H1 (cell line): Measurements from ENCODE around the gene ATP5F1E. TPM values are rescaled to one million over a fixed set of nuclear protein-coding genes. Genes with fewer than 3 reads are reported as not detected.

ENCODE experiments used
- CTCF ChIA-PET: fragments of 300-600 bp; sonication (Branson Sonifier 250); formaldehyde crosslinking; loops from one replicate; lab custom pipeline; 2021; ENCODE audit not compliant: partially characterized antibody; lab: Charles Lee
- POLR2A ChIA-PET: fragments of 300-600 bp; sonication (Branson Sonifier 250); formaldehyde crosslinking; loops from one replicate; lab custom pipeline; 2021; ENCODE audit warnings: inconsistent platforms; ENCODE audit not compliant: partially characterized antibody; lab: Charles Lee
- DNase-seq, 2 experiments: peaks; one replicate each; pipeline versions ENCODE4 v3.0.0 to v3.0.0-alpha.2; 2010 to 2022; ENCODE audit warnings: low spot score in 2 of 2, low read depth in 1 of 2, mixed read lengths in 1 of 2
- FAIRE-seq: peaks from 2 replicates; lab custom pipeline; 2011; peaks lifted over from hg19 to GRCh38; lab: Jason Lieb, UNC
- H2AFZ ChIP-seq: 2 replicates; pipeline ENCODE4 v1.8.1; 2012; ENCODE audit warnings: low read length, inconsistent platforms
- H2AK5ac ChIP-seq: 2 replicates; pipeline ENCODE4 v1.6.1; 2013; ENCODE audit warnings: low read depth, low read length
- H2BK120ac ChIP-seq: replicated peaks from 2 replicates; pipeline ENCODE3; 2013; ENCODE audit warnings: low read depth, low read length, inconsistent platforms
- H2BK12ac ChIP-seq: 2 replicates; pipeline ENCODE4 v1.6.1; 2013; ENCODE audit warnings: low read depth, low read length
- H2BK15ac ChIP-seq: 2 replicates; pipeline ENCODE4 v1.6.1; 2013; ENCODE audit warnings: low read length
- H2BK20ac ChIP-seq: 2 replicates; pipeline ENCODE4 v1.6.1; 2013; ENCODE audit warnings: low read length
- H2BK5ac ChIP-seq: 2 replicates; pipeline ENCODE4 v1.6.1; 2013; ENCODE audit warnings: low read depth, low read length
- H3K14ac ChIP-seq: 2 replicates; pipeline ENCODE4 v1.6.1; 2013; ENCODE audit warnings: inconsistent platforms; ENCODE audit not compliant: insufficient read length
- H3K18ac ChIP-seq: 2 replicates; pipeline ENCODE4 v1.6.1; 2013; ENCODE audit warnings: low read length; ENCODE audit errors: extremely low read depth
- H3K23ac ChIP-seq: 2 replicates; pipeline ENCODE4 v1.6.1; 2013; ENCODE audit warnings: inconsistent platforms; ENCODE audit not compliant: insufficient read length
- H3K23me2 ChIP-seq: 2 replicates; pipeline ENCODE4 v1.6.1; 2013; ENCODE audit warnings: low read depth, low read length
- H3K27ac ChIP-seq: 2 replicates; pipeline ENCODE4 v1.6.1; 2011; ENCODE audit warnings: low read depth, low read length, inconsistent platforms
- H3K27me3 ChIP-seq, 4 experiments: replicated peaks in 1 of 4; 1 replicate in 1 of 4; 2 replicates in 3 of 4; pipeline versions ENCODE4 v1.6.1 to v1.8.1; 2011 to 2013; ENCODE audit warnings: low read length in 3 of 4, mild to moderate bottlenecking in 3 of 4, inconsistent platforms in 2 of 4, mixed read lengths in 2 of 4, moderate library complexity in 1 of 4; ENCODE audit not compliant: control insufficient read depth in 3 of 4, insufficient read depth in 3 of 4; ENCODE audit errors: extremely low read depth in 1 of 4
- H3K36me3 ChIP-seq, 4 experiments: 2 replicates each; pipeline versions ENCODE4 v1.6.1 to v1.8.1; 2011 to 2013; ENCODE audit warnings: mild to moderate bottlenecking in 4 of 4, low read length in 3 of 4, moderate library complexity in 2 of 4, control low read depth in 1 of 4, inconsistent platforms in 1 of 4; ENCODE audit not compliant: insufficient read depth in 4 of 4, control insufficient read depth in 2 of 4
- H3K4ac ChIP-seq: replicated peaks from 2 replicates; pipeline ENCODE3; 2013; ENCODE audit warnings: low read length, low read depth, mixed read lengths, inconsistent platforms; ENCODE audit not compliant: insufficient read length
- H3K4me1 ChIP-seq, 4 experiments: replicated peaks in 1 of 4; 1 replicate in 1 of 4; 2 replicates in 3 of 4; pipeline versions ENCODE4 v1.6.1 to v1.8.1; 2011 to 2013; ENCODE audit warnings: low read length in 3 of 4, inconsistent platforms in 2 of 4, mixed read lengths in 1 of 4; ENCODE audit not compliant: insufficient read depth in 4 of 4, control insufficient read depth in 3 of 4
- H3K4me2 ChIP-seq, 2 experiments: 2 replicates each; pipeline versions ENCODE4 v1.6.1 to v1.8.1; 2011 to 2013; ENCODE audit warnings: low read depth in 2 of 2, low read length in 2 of 2, control low read depth in 1 of 2, inconsistent platforms in 1 of 2, mild to moderate bottlenecking in 1 of 2; ENCODE audit not compliant: insufficient read depth in 1 of 2
- H3K4me3 ChIP-seq, 4 experiments: fragments of 200-600, 300-600 bp in 1 of 4; sonication (generic), shearing (Covaris generic), sonication (Bioruptor Twin) in 1 of 4; 2 replicates each; pipeline versions ENCODE4 v1.5.1 to v1.8.1; 2011 to 2016; ENCODE audit warnings: low read length in 4 of 4, low read depth in 3 of 4, control low read depth in 2 of 4, inconsistent platforms in 2 of 4, mild to moderate bottlenecking in 2 of 4, mixed read lengths in 1 of 4, moderate library complexity in 1 of 4; ENCODE audit not compliant: insufficient read depth in 2 of 4; ENCODE audit errors: extremely low read depth in 1 of 4
- H3K56ac ChIP-seq: replicated peaks from 2 replicates; pipeline ENCODE3; 2013; ENCODE audit warnings: low read depth, mild to moderate bottlenecking, mixed read lengths, low read length, inconsistent platforms; ENCODE audit not compliant: insufficient read length
- H3K79me1 ChIP-seq: 2 replicates; pipeline ENCODE4 v1.6.1; 2013; ENCODE audit warnings: low read depth, low read length, control low read depth
- H3K79me2 ChIP-seq, 2 experiments: 2 replicates each; pipeline versions ENCODE4 v1.6.1 to v1.8.1; 2012 to 2013; ENCODE audit warnings: low read length in 2 of 2, mild to moderate bottlenecking in 2 of 2, inconsistent platforms in 1 of 2; ENCODE audit not compliant: insufficient read depth in 2 of 2, control insufficient read depth in 1 of 2
- H3K9ac ChIP-seq, 4 experiments: replicated peaks in 1 of 4; 1 replicate in 1 of 4; 2 replicates in 3 of 4; pipeline versions ENCODE4 v1.6.1 to v1.8.1; 2011 to 2013; ENCODE audit warnings: low read depth in 3 of 4, low read length in 3 of 4, control low read depth in 2 of 4, mild to moderate bottlenecking in 2 of 4, moderate library complexity in 2 of 4, inconsistent platforms in 1 of 4; ENCODE audit errors: extremely low read depth in 1 of 4
- H3K9me3 ChIP-seq, 2 experiments: 2 replicates each; pipeline versions ENCODE4 v1.6.1 to v1.8.1; 2012 to 2013; ENCODE audit warnings: mild to moderate bottlenecking in 2 of 2, moderate library complexity in 2 of 2, control low read depth in 1 of 2, inconsistent platforms in 1 of 2, low read depth in 1 of 2, low read length in 1 of 2, mixed read lengths in 1 of 2; ENCODE audit not compliant: insufficient read depth in 2 of 2
- H4K20me1 ChIP-seq, 2 experiments: replicated peaks in 1 of 2; 2 replicates each; pipeline versions ENCODE3 to v1.8.1; 2011 to 2013; ENCODE audit warnings: inconsistent platforms in 2 of 2, low read length in 2 of 2, mild to moderate bottlenecking in 1 of 2; ENCODE audit not compliant: insufficient read depth in 2 of 2, control insufficient read depth in 1 of 2
- H4K5ac ChIP-seq: 2 replicates; pipeline ENCODE4 v1.6.1; 2013; ENCODE audit warnings: low read length, low read depth, mixed read lengths, inconsistent platforms; ENCODE audit not compliant: insufficient read length
- H4K8ac ChIP-seq: 2 replicates; pipeline ENCODE4 v1.8.0; 2013; ENCODE audit warnings: mild to moderate bottlenecking, moderate library complexity, low read length, inconsistent platforms; ENCODE audit not compliant: insufficient read depth; ENCODE audit errors: extremely low read depth
- H4K91ac ChIP-seq: replicated peaks from 2 replicates; pipeline ENCODE3; 2013; ENCODE audit warnings: low read length, mixed read lengths, inconsistent platforms; ENCODE audit not compliant: insufficient read length
- YY1 ChIP-seq: IDR thresholded peaks from 2 replicates; pipeline ENCODE4 v1.6.1; 2011; ENCODE audit warnings: low read depth, mild to moderate bottlenecking, low read length
- WGBS, 2 experiments: shearing (Covaris generic) in 1 of 2; methylation state at CpG; one replicate each; pipeline versions ENCODE4 v1.1.6 to v1.1.7; 2013 to 2015; ENCODE audit warnings: low lambda C conversion rate in 2 of 2, mixed read lengths in 2 of 2, inconsistent platforms in 1 of 2, low coverage in 1 of 2, missing lambda C conversion rate in 1 of 2; ENCODE audit not compliant: insufficient replicate concordance in 2 of 2, insufficient coverage in 1 of 2, insufficient read length in 1 of 2; ENCODE audit errors: extremely low coverage in 1 of 2, missing lambda C conversion rate in 1 of 2; 5-methylcytosine and 5-hydroxymethylcytosine counted together
- polyA plus RNA-seq, 7 experiments: library from polyadenylated mRNA; depleted of rRNA in 3 of 7; stranded (reverse) in 5 of 7; unstranded in 2 of 7; fragments of >200 nt in 5 of 7; fragments of 200-250 nt in 2 of 7; gene quantifications; 1 replicate in 5 of 7; 2 replicates in 1 of 7; 4 replicates in 1 of 7; pipeline versions ENCODE4 v1.2.1 to v1.2.3, GENCODE V29; 2011 to 2013; ENCODE audit warnings: missing spikeins in 2 of 7, mixed read lengths in 2 of 7
- total RNA-seq: library from RNA; stranded (reverse); fragmentation: NEBNext Ultra II Directional; extraction: Animal tissue kit (Norgen Biotek cat#: 25700); gene quantifications from 2 replicates; pipeline ENCODE4 v1.2.1, GENCODE V29; 2021
- TF ChIP-seq, protein P1 (sequence below): IDR thresholded peaks from 2 replicates; pipeline ENCODE4 v1.6.1; 2012; ENCODE audit warnings: low read length, inconsistent platforms
- TF ChIP-seq, protein P2 (sequence below): IDR thresholded peaks from 2 replicates; pipeline ENCODE4 v1.6.1; 2012; ENCODE audit warnings: inconsistent platforms

The ATP5F1E gene
- total and polyA plus RNA-seq, 2 of the 8 experiments (the other 6 are each of a cell fraction or from before 2014, with no cell fraction given): 15.7 to 47.8 TPM

DNA sequence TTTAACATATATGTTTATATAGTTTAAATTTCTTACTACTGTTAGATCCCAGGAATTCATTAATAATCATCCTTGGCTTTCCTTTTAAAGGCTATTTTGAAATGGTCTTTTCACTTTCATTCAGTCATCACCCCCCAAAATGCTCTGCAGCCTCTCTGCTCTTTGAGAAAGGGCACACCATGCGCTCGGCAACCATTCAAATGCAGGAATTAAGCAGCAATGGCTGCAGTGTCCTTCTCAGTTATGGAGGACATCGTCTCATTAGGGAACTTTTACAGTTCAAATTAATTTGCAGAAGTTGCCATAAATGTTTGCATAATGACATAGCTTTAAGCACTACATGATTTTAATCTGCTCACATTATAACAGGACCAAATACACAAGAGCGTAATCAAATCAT lies 6.6 kb downstream of the ATP5F1E start:
- peaks cover 2 to 40% (median 15%) of the 10 kb centered on the region in 4 experiments; a peak in 6 of 8 replicates for H3K36me3 ChIP-seq
- DNase-seq (no peak), FAIRE-seq (no peak)
- 71% methylated on average over 4 of the region's 4 CpGs; no CpG with 5 or more reads in 1 of the 2 experiments for WGBS, 2 experiments
- H4K91ac ChIP-seq: no peak overlapping the region
- H3K14ac ChIP-seq: no peak overlapping the region
- H2AK5ac ChIP-seq: no peak overlapping the region
- no peak overlapping the region for H3K56ac ChIP-seq
- H3K27me3 ChIP-seq: peaks cover 0 to 7% (median 2%) of the 10 kb centered on the region in 4 experiments; a peak in 2 of 7 replicates
- no peak overlapping the region for H2BK120ac ChIP-seq
- peaks cover 7% of the 10 kb centered on the region in 2 experiments for H4K20me1 ChIP-seq
- peaks cover 0 to 2% (median 0%) of the 10 kb centered on the region in 4 experiments; a peak in 3 of 7 replicates for H3K4me1 ChIP-seq
- no peak overlapping the region for H3K23ac ChIP-seq
- peaks cover 2% of the 10 kb centered on the region; the same call in 1 of the 2 replicates for H3K23me2 ChIP-seq
- no peaks in the 10 kb centered on the region for H3K9me3 ChIP-seq
- H2BK12ac ChIP-seq: no peak overlapping the region
- H2AFZ ChIP-seq: no peak overlapping the region
- TF ChIP-seq, protein P1, sequence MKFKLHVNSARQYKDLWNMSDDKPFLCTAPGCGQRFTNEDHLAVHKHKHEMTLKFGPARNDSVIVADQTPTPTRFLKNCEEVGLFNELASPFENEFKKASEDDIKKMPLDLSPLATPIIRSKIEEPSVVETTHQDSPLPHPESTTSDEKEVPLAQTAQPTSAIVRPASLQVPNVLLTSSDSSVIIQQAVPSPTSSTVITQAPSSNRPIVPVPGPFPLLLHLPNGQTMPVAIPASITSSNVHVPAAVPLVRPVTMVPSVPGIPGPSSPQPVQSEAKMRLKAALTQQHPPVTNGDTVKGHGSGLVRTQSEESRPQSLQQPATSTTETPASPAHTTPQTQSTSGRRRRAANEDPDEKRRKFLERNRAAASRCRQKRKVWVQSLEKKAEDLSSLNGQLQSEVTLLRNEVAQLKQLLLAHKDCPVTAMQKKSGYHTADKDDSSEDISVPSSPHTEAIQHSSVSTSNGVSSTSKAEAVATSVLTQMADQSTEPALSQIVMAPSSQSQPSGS: no peak
- peak; percentile 66; the same call in 1 of the 2 replicates for TF ChIP-seq YY1
- TF ChIP-seq, protein P2, sequence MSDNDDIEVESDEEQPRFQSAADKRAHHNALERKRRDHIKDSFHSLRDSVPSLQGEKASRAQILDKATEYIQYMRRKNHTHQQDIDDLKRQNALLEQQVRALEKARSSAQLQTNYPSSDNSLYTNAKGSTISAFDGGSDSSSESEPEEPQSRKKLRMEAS: 0 out of 2 replicates have a peak, but pooled peaks have one; percentile 31
- 0 out of 4 replicates have a peak, but pooled peaks cover 0 to 3% of the 10 kb centered on the region in 2 experiments for H3K79me2 ChIP-seq
- peaks cover 3% of the 10 kb centered on the region; the same call in 1 of the 2 replicates for H3K79me1 ChIP-seq
- H3K4me2 ChIP-seq: no peak overlapping the region
- no peak overlapping the region for H3K4ac ChIP-seq
- no peak overlapping the region for H3K27ac ChIP-seq
- H4K5ac ChIP-seq: no peak overlapping the region
- H3K9ac ChIP-seq: no peak overlapping the region
- no peak overlapping the region for H2BK15ac ChIP-seq
- no peak overlapping the region for H3K4me3 ChIP-seq
- no peak overlapping the region for H4K8ac ChIP-seq
- no peak overlapping the region for H2BK5ac ChIP-seq
- no peak overlapping the region for H2BK20ac ChIP-seq
- no peak overlapping the region for H3K18ac ChIP-seq
- POLR2A ChIA-PET: interaction anchor here (1.3 kb wide), 1 partner anchor 9 kb away, joined by 3 read pairs; no protein-coding TSS in a partner anchor
- CTCF ChIA-PET: interaction anchor here (1.0 to 2.3 kb wide), 4 partner anchors 8 to 470 kb away, joined by 3 to 5 read pairs (median 4); no protein-coding TSS in a partner anchor
